ENCODE results near the gene GPA33.

GRCh38 chr1:167119696-167120095 is 29.5 kb upstream of the GPA33 start:
- TF ChIP-seq CTCF (IDR thresholded peaks at IDR 0.05) (no peak), POLR2A (IDR thresholded peaks at IDR 0.05) (no peak)
